A549 treated with CORT108297 at 1 μM for 4 hours (cell line): ENCODE measurements around the gene BHLHE41. TPM values are rescaled to one million over a fixed set of nuclear protein-coding genes. Genes with fewer than 3 reads are reported as not detected.

Source experiments
- total RNA-seq: library from RNA; stranded (reverse); fragments of 200-300 nt; extraction: Qiagen RNA extraction; gene quantifications from 5 replicates; pipeline ENCODE4 v1.2.3, GENCODE V29; 2022

The BHLHE41 gene
- 0.66 to 2.5 TPM (median 0.85 TPM) in 5 replicates for total RNA-seq

DNA sequence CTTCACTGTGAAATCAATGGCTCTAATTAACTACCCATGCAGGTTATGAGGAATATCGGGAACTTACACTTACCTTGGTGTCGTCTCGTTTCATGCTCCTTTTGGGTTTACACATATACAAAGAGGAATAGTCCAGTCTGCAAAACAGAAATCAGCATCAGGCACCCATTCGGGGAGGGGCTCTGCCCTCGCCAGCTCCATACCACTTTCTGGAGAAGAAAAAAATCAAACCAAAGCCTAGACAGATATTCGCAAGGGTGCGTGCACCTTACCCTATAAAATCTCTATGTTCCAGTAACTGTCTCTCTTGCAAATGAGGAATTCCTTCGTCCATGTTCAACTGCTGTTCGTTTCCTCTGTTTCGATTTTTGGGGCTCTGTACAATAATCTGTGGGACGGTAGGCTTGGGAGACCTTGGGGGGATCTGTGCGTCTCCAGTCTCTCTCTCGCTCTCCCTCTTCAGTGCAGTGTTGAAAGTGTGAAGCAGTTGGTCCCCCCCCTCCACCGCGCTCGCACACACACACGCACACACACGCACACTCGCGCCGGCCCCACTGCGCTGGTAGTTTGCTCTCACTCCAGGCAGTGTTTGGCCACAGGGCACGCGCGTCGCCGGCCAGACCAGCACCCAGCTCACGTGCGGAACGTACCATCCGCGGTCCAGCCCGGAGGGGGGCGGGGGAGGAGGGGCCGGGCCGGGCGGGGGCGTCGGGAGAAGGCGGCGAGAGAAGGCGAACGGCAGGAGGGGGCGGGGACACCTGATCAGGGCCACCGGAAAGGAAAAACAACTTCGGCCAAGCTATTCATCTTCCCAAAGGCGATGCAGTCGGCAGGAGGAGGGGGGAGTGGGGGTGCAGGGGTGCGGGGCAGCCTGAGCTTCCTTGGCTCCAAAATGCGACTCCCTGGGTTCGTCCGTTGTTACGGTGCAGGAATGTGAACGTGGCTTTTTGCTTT lies at the start of gene BHLHE41:
Gene BHLHE41, minus strand, starts transcription at position 592 of the 954 bp plus-strand sequence. Its CDS starts 258 bp downstream, at position 334.

Other genes with a start within 250 kb of the BHLHE41 start
- gene RASSF8, start 166.4 kb downstream of the BHLHE41 start, total RNA-seq = 5.0 to 11.2 TPM (median 8.7 TPM) in 5 replicates
- gene SSPN, start 70.5 kb upstream of the BHLHE41 start, total RNA-seq = 0.42 to 0.55 TPM (median 0.53 TPM) in 5 replicates